ENCODE measurements around the gene CMC2. TPM values are rescaled to one million over a fixed set of nuclear protein-coding genes. Genes with fewer than 3 reads are reported as not detected.

The CMC2 gene
- total and polyA plus RNA-seq, 9 of the 15 experiments (the other 6 are each of a cell fraction or from before 2014, with no cell fraction given): 122 to 501 (median 172) TPM

- no peak for TF ChIP-seq CUX1 (CRISPR knock-in tag; IDR thresholded peaks at IDR 0.05)
- no peak for TF ChIP-seq POLR2B (IDR thresholded peaks at IDR 0.05; ENCODE audit: low read depth, partially characterized antibody)
- no peak for TF ChIP-seq RBM17 (IDR thresholded peaks at IDR 0.05; ENCODE audit: borderline replicate concordance, low read depth, low read length)
- TF ChIP-seq ZNF124 (CRISPR knock-in tag; IDR thresholded peaks at IDR 0.05): no peak
- no peak for TF ChIP-seq HOXB6 (CRISPR knock-in tag; IDR thresholded peaks at IDR 0.05; ENCODE audit: borderline replicate concordance)
- TF ChIP-seq BACH1 (tag; IDR thresholded peaks at IDR 0.05): no peak
- TF ChIP-seq TBP (optimal IDR thresholded peaks at IDR 0.05; ENCODE audit: low read depth, low read length): peak; percentile 17
- TF ChIP-seq KDM4B (IDR thresholded peaks at IDR 0.05; ENCODE audit: borderline replicate concordance in 2 of 2, low read depth in 1 of 2): no peak
- TF ChIP-seq ZNF764 (CRISPR knock-in tag; IDR thresholded peaks at IDR 0.05; ENCODE audit: low read depth): no peak
- TF ChIP-seq BCOR (IDR thresholded peaks at IDR 0.05): no peak
- no peak for TF ChIP-seq TAF9B (IDR thresholded peaks at IDR 0.05; ENCODE audit: partially characterized antibody)
- TF ChIP-seq ZBTB17 (CRISPR knock-in tag; IDR thresholded peaks at IDR 0.05): no peak
- TF ChIP-seq ZNF143 (CRISPR knock-in tag; IDR thresholded peaks at IDR 0.05): no peak
- no peak for TF ChIP-seq RNF2 (IDR thresholded peaks at IDR 0.05)
- peak; percentile 98 for TF ChIP-seq ZEB2 (IDR thresholded peaks at IDR 0.05)
- no peak for TF ChIP-seq PTRF (tag; IDR thresholded peaks at IDR 0.05)
- TF ChIP-seq POLR3G (IDR thresholded peaks at IDR 0.05; ENCODE audit: extremely low read depth, insufficient read length, insufficient replicate concordance): no peak
- TF ChIP-seq MITF (IDR thresholded peaks at IDR 0.05): no peak
These were observed 28.8 kb upstream of the CMC2 start, which contains the start of gene ATMIN (continued) for GRCh38 chr16:81035398-81035974.
